ENCODE results near the gene PANX3. TPM values are rescaled to one million over a fixed set of nuclear protein-coding genes. Genes with fewer than 3 reads are reported as not detected.
A peak's percentile ranks its signal among the peaks of the same experiment; 100 is the strongest.

The PANX3 gene
- polyA plus RNA-seq, 1 donor from 2014 or later = not detected

GRCh38 chr11:124656774-124657630 lies 45.8 kb downstream of the PANX3 start:
- no peaks in the 10 kb centered on the region for H3K27me3 ChIP-seq (ENCODE audit: insufficient read depth, low read depth, low read length)
- no peaks in the 10 kb centered on the region for H3K9me2 ChIP-seq (ENCODE audit: insufficient read depth, low read length)
- H3F3A ChIP-seq (ENCODE audit: insufficient read depth, low read length, poor library complexity, severe bottlenecking) = peaks cover 12% of the 10 kb centered on the region
- H3K36me3 ChIP-seq (ENCODE audit: insufficient read depth, low read length) = no peaks in the 10 kb centered on the region
- TF ChIP-seq EZH2 (IDR thresholded peaks at IDR 0.05; ENCODE audit: borderline replicate concordance, insufficient read depth, low read length, poor library complexity, severe bottlenecking) = no peak
- peak; percentile 76 for TF ChIP-seq POLR2AphosphoS5 (IDR thresholded peaks at IDR 0.05)
- peak; percentile 44 for TF ChIP-seq MXI1 (conservative IDR thresholded peaks at IDR 0.05; ENCODE audit: poor library complexity, severe bottlenecking)
- TF ChIP-seq RAD21 (conservative IDR thresholded peaks at IDR 0.05) = peak; percentile 38
- peak; percentile 97 for TF ChIP-seq REST (IDR thresholded peaks at IDR 0.05; ENCODE audit: borderline replicate concordance)
- TF ChIP-seq TAF1 (IDR thresholded peaks at IDR 0.05; ENCODE audit: low read depth) = peak; percentile 47
- TF ChIP-seq SMC3 (conservative IDR thresholded peaks at IDR 0.05; ENCODE audit: poor library complexity) = peak; percentile 57
- TF ChIP-seq EP300 (conservative IDR thresholded peaks at IDR 0.05; ENCODE audit: poor library complexity, severe bottlenecking) = peak; percentile 68
- TF ChIP-seq, protein P1, sequence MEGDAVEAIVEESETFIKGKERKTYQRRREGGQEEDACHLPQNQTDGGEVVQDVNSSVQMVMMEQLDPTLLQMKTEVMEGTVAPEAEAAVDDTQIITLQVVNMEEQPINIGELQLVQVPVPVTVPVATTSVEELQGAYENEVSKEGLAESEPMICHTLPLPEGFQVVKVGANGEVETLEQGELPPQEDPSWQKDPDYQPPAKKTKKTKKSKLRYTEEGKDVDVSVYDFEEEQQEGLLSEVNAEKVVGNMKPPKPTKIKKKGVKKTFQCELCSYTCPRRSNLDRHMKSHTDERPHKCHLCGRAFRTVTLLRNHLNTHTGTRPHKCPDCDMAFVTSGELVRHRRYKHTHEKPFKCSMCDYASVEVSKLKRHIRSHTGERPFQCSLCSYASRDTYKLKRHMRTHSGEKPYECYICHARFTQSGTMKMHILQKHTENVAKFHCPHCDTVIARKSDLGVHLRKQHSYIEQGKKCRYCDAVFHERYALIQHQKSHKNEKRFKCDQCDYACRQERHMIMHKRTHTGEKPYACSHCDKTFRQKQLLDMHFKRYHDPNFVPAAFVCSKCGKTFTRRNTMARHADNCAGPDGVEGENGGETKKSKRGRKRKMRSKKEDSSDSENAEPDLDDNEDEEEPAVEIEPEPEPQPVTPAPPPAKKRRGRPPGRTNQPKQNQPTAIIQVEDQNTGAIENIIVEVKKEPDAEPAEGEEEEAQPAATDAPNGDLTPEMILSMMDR (IDR thresholded peaks at IDR 0.05; ENCODE audit: poor library complexity, severe bottlenecking) = peak; percentile 16
- no peaks in the 10 kb centered on the region for H3K79me2 ChIP-seq (replicated peaks; ENCODE audit: insufficient read depth, low read length)
- H3K4me3 ChIP-seq (ENCODE audit: low read length) = peak overlapping the region; percentile 61
- peak overlapping the region; percentile 67 for H2AFZ ChIP-seq (ENCODE audit: low read depth, low read length)
- H3K4me2 ChIP-seq (ENCODE audit: low read length) = peak overlapping the region; percentile 56
- H3K9ac ChIP-seq (ENCODE audit: low read length) = peak overlapping the region; percentile 73
- no peaks in the 10 kb centered on the region for H3K9me3 ChIP-seq (ENCODE audit: low read length)
- H4K20me1 ChIP-seq (ENCODE audit: insufficient read depth) = no peaks in the 10 kb centered on the region
- H3K27ac ChIP-seq (ENCODE audit: low read length) = peak overlapping the region; percentile 97

DNA sequence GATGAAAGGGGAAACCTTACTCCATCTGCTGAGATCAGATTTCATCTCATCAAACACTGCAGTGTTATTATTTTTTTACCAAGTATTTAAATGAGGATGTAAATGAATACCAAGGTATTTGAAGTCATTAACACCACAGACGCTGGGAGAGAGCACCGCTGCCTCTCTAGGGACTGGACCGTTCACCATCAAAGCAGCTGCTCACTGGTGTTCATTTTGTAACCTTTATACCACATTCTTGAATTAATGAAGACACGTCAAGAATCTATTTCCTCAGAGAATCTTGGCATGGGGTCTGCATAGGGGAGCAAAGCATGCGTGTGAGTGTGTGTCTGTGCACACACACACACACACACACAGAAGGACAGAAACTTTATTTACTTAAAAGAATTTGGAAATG lies 46.7 kb downstream of the PANX3 start:
- peaks cover 12% of the 10 kb centered on the region for H3F3A ChIP-seq (ENCODE audit: insufficient read depth, low read length, poor library complexity, severe bottlenecking)
- peak overlapping the region; percentile 73 for H3K9ac ChIP-seq (ENCODE audit: low read length)
- H3K4me2 ChIP-seq (ENCODE audit: low read length) = peak overlapping the region; percentile 56
- H2AFZ ChIP-seq (ENCODE audit: low read depth, low read length) = no peak overlapping the region
- peak overlapping the region; percentile 97 for H3K27ac ChIP-seq (ENCODE audit: low read length)
- H3K4me3 ChIP-seq (ENCODE audit: low read length) = peak overlapping the region; percentile 61
- no peaks in the 10 kb centered on the region for H3K27me3 ChIP-seq (ENCODE audit: insufficient read depth, low read depth, low read length)
- H4K20me1 ChIP-seq (ENCODE audit: insufficient read depth) = no peaks in the 10 kb centered on the region
- TF ChIP-seq EZH2 (IDR thresholded peaks at IDR 0.05; ENCODE audit: borderline replicate concordance, insufficient read depth, low read length, poor library complexity, severe bottlenecking) = no peak
- no peak for TF ChIP-seq EP300 (conservative IDR thresholded peaks at IDR 0.05; ENCODE audit: poor library complexity, severe bottlenecking)
- TF ChIP-seq, protein P1 (IDR thresholded peaks at IDR 0.05; ENCODE audit: poor library complexity, severe bottlenecking) = no peak
- no peak for TF ChIP-seq SMC3 (conservative IDR thresholded peaks at IDR 0.05; ENCODE audit: poor library complexity)
- TF ChIP-seq TAF1 (IDR thresholded peaks at IDR 0.05; ENCODE audit: low read depth) = no peak
- no peak for TF ChIP-seq MXI1 (conservative IDR thresholded peaks at IDR 0.05; ENCODE audit: poor library complexity, severe bottlenecking)
- no peak for TF ChIP-seq REST (IDR thresholded peaks at IDR 0.05; ENCODE audit: borderline replicate concordance)
- TF ChIP-seq POLR2AphosphoS5 (IDR thresholded peaks at IDR 0.05) = no peak
- TF ChIP-seq RAD21 (conservative IDR thresholded peaks at IDR 0.05) = no peak
- no peaks in the 10 kb centered on the region for H3K9me2 ChIP-seq (ENCODE audit: insufficient read depth, low read length)
- H3K79me2 ChIP-seq (replicated peaks; ENCODE audit: insufficient read depth, low read length) = no peaks in the 10 kb centered on the region
- no peaks in the 10 kb centered on the region for H3K36me3 ChIP-seq (ENCODE audit: insufficient read depth, low read length)
- no peaks in the 10 kb centered on the region for H3K9me3 ChIP-seq (ENCODE audit: low read length)

All from neural cell (in vitro differentiated cells).